Transverse colon (tissue), 3 donors: ENCODE measurements around the gene PRDM11.

Experiments
- EP300 ChIP-seq: sonication (generic); formaldehyde crosslinking; IDR thresholded peaks from one replicate; pipeline ENCODE4 v1.6.1; 2017; ENCODE audit warnings: antibody characterized with exemption, low read depth
- POLR2A ChIP-seq: fragments of 450-650 bp; IDR thresholded peaks from one replicate; pipeline ENCODE4 v1.6.1; 2016; ENCODE audit warnings: antibody characterized with exemption, mild to moderate bottlenecking, moderate library complexity
- TF ChIP-seq, protein P1 (sequence below), 5 experiments: fragments of 200-600 bp in 3 of 5; fragments of 450-650 bp in 2 of 5; sonication (generic) in 3 of 5; IDR thresholded peaks; 1 replicate in 2 of 5; 2 replicates in 3 of 5; pipeline ENCODE4 v1.5.1; 2016 to 2017; ENCODE audit warnings: antibody characterized with exemption in 5 of 5, inconsistent platforms in 3 of 5, mild to moderate bottlenecking in 2 of 5, moderate library complexity in 1 of 5

GRCh38 chr11:45143494-45143893, 2.9 kb upstream of the PRDM11 start:
- TF ChIP-seq POLR2A: no peak
- TF ChIP-seq, protein P1, sequence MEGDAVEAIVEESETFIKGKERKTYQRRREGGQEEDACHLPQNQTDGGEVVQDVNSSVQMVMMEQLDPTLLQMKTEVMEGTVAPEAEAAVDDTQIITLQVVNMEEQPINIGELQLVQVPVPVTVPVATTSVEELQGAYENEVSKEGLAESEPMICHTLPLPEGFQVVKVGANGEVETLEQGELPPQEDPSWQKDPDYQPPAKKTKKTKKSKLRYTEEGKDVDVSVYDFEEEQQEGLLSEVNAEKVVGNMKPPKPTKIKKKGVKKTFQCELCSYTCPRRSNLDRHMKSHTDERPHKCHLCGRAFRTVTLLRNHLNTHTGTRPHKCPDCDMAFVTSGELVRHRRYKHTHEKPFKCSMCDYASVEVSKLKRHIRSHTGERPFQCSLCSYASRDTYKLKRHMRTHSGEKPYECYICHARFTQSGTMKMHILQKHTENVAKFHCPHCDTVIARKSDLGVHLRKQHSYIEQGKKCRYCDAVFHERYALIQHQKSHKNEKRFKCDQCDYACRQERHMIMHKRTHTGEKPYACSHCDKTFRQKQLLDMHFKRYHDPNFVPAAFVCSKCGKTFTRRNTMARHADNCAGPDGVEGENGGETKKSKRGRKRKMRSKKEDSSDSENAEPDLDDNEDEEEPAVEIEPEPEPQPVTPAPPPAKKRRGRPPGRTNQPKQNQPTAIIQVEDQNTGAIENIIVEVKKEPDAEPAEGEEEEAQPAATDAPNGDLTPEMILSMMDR (IDR thresholded peaks at IDR 0.05): no peak
- no peak for TF ChIP-seq EP300
